NB4 (cell line): ENCODE data around the gene RNASE8.

Source experiments
- MYC ChIP-seq: IDR thresholded peaks from 2 replicates; pipeline ENCODE4 v1.6.1; 2011; ENCODE audit warnings: low read depth, low read length
- POLR2A ChIP-seq: IDR thresholded peaks from 2 replicates; pipeline ENCODE4 v1.6.1; 2011; ENCODE audit warnings: mild to moderate bottlenecking; ENCODE audit not compliant: insufficient read length; ENCODE audit errors: extremely low read depth
- TF ChIP-seq, protein P1 (sequence below): IDR thresholded peaks from one replicate; pipeline ENCODE4 v1.5.1; 2012; ENCODE audit warnings: low read depth, low read length
- TF ChIP-seq, protein P2 (sequence below): IDR thresholded peaks from 2 replicates; pipeline ENCODE4 v1.6.1; 2011; ENCODE audit warnings: low read depth, low read length

DNA sequence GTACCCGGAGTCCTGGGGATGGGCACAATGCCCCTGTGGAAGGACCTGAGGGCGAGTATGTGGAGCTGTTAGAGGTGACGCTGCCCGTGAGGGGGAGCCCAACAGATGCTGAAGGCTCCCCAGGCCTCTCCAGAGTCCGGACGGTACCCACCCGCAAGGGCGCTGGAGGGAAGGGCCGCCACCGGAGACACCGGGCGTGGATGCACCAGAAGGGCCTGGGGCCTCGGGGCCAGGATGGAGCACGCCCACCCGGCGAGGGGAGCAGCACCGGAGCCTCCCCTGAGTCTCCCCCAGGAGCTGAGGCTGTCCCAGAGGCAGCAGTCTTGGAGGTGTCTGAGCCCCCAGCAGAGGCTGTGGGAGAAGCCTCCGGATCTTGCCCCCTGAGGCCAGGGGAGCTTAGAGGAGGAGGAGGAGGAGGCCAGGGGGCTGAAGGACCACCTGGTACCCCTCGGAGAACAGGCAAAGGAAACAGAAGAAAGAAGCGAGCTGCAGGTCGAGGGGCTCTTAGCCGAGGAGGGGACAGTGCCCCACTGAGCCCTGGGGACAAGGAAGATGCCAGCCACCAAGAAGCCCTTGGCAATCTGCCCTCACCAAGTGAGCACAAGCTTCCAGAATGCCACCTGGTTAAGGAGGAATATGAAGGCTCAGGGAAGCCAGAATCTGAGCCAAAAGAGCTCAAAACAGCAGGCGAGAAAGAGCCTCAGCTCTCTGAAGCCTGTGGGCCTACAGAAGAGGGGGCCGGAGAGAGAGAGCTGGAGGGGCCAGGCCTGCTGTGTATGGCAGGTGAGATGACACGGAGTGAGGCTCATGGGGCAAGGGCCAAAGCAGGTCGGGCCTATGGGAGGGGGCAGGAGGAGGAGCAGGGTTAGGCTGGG, 17.0 kb downstream of the RNASE8 start:
- TF ChIP-seq, protein P1, sequence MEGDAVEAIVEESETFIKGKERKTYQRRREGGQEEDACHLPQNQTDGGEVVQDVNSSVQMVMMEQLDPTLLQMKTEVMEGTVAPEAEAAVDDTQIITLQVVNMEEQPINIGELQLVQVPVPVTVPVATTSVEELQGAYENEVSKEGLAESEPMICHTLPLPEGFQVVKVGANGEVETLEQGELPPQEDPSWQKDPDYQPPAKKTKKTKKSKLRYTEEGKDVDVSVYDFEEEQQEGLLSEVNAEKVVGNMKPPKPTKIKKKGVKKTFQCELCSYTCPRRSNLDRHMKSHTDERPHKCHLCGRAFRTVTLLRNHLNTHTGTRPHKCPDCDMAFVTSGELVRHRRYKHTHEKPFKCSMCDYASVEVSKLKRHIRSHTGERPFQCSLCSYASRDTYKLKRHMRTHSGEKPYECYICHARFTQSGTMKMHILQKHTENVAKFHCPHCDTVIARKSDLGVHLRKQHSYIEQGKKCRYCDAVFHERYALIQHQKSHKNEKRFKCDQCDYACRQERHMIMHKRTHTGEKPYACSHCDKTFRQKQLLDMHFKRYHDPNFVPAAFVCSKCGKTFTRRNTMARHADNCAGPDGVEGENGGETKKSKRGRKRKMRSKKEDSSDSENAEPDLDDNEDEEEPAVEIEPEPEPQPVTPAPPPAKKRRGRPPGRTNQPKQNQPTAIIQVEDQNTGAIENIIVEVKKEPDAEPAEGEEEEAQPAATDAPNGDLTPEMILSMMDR = no peak
- TF ChIP-seq POLR2A (no peak), MYC (no peak)
- TF ChIP-seq, protein P2, sequence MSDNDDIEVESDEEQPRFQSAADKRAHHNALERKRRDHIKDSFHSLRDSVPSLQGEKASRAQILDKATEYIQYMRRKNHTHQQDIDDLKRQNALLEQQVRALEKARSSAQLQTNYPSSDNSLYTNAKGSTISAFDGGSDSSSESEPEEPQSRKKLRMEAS = no peak
